Left kidney (tissue), 8 donors: ENCODE measurements around the gene TREM2. TPM values are rescaled to one million over a fixed set of nuclear protein-coding genes. Genes with fewer than 3 reads are reported as not detected.
A peak's percentile ranks its signal among the peaks of the same experiment; 100 is the strongest.
"Not testable (repeated sequence)": the region's sequence is repeated elsewhere in the genome, so short reads cannot be mapped to it uniquely, and the experiment has no call there.

Source experiments
- DNase-seq: peaks from one replicate; pipeline ENCODE4 v3.0.0-alpha.2; 2013
- long read RNA-seq, 8 donors: transcript quantifications; one replicate each; lab custom pipeline, GENCODE V29; 2026
- polyA plus RNA-seq: library from polyadenylated mRNA; unstranded; fragments of 120-200 nt; gene quantifications from one replicate; pipeline ENCODE4 v1.2.1, GENCODE V29; 2013; ENCODE audit not compliant: insufficient read length

TREM2 gene
- polyA plus RNA-seq = 0.53 TPM
- long read RNA-seq, donor 1 = 0 reads
- long read RNA-seq, donor 2 = 0 reads
- long read RNA-seq, donor 3, partial matches to known transcripts = 0 of 1 reads
- long read RNA-seq, donor 3, other reads (novel, unspliced or antisense) = 0 of 1 reads
- long read RNA-seq, donor 4 = 0 reads
- long read RNA-seq, donor 5 = 0 reads
- long read RNA-seq, donor 6 = 0 reads
- long read RNA-seq, donor 7 = 0 reads
- long read RNA-seq, donor 8 = 0 reads

- no peak for DNase-seq
Observed at GRCh38 chr6:41162687-41163418, at the start of gene TREM2. TSS of gene TREM2 (minus strand) at chr6:41163116. CDS start at chr6:41163082, 34 bp downstream.

GRCh38 chr6:41209547-41210320 lies 46.8 kb upstream of the TREM2 start:
- no peak for DNase-seq

DNA sequence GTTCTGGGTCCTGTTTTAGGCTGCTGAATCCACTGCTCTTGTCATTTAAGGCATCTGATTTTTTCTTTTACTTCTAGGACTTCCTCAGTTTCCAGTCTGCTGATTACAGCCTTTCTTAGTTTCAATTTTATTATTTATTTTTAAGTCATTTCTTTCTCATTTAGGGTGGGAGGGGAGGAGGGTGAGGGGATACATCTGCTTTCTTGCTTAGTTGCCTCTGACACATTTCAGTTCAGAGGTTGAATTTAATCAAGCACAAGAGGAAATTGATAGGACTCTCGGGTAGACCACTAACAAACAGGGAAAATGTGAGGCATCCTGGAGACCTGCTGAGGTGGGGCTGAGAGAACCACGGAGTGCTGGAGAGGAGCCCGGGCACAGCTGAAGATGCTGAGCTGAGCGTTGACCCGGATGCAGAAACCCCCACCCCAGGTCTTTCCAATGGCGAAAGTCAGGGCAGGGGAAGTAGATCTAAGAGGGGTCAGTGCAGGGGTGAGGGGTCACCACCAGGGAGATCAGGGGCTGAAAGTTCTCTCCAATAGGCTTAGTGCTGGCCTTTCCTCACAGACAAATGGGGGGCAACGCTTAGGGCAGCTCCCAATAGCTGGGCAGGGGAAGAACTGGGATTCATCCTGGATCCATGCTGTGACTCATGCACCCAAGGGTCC lies 45.7 kb upstream of the TREM2 start:
- no peak for DNase-seq

- DNase-seq = no peak
Observed at GRCh38 chr6:41204156-41204555, 41.2 kb upstream of the TREM2 start.

GRCh38 chr6:41201764-41202173 lies 38.9 kb upstream of the TREM2 start:
- DNase-seq = no peak

DNA sequence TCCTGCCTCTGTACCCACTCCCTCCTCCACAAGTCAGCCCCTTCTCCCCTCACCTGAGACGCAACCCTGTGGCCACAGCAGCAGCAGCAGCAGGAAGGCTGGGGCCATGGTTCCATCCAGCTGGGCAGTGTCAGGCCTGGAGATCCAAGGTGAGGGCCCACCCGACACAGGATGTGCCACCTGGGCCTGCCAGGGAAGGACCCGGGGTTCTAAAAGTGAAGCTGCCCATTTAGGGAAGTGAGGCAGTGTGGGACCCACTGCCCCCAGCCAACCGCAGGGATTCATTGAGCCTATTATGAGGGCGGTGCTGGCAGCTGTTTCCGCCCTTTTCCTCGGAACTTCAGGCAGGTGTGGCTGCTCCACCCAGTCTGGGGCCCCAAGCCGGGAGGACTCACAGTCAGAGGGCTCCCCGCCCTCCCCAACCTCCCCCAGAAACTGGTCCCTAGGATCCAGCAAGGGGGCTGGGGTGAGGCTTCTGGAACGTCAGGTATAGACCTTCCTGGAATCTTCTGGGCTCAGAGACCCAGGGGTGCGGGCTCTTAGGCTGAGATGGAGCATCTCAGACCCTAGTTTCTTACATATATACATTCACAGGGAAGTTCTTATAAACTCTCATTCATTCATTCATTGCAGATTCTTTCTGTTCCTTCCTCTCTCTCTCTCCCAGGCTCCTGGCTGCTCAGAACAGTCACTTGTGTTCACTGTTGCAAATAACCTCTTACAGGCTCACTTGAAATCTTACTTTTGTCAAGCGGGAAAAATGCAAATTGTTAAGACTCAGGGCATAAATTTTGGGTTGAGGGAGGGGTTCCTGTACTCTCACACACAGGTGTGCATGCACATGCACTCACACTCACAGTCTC lies 38.2 kb upstream of the TREM2 start, which contains the start of gene TREML2:
Gene TREML2, minus strand, starts transcription at position 249 of the 863 bp plus-strand sequence. Its CDS starts 141 bp downstream, at position 108.
- DNase-seq = no peak

GRCh38 chr6:41200296-41200900 lies 37.5 kb upstream of the TREM2 start:
- no peak for DNase-seq

DNA sequence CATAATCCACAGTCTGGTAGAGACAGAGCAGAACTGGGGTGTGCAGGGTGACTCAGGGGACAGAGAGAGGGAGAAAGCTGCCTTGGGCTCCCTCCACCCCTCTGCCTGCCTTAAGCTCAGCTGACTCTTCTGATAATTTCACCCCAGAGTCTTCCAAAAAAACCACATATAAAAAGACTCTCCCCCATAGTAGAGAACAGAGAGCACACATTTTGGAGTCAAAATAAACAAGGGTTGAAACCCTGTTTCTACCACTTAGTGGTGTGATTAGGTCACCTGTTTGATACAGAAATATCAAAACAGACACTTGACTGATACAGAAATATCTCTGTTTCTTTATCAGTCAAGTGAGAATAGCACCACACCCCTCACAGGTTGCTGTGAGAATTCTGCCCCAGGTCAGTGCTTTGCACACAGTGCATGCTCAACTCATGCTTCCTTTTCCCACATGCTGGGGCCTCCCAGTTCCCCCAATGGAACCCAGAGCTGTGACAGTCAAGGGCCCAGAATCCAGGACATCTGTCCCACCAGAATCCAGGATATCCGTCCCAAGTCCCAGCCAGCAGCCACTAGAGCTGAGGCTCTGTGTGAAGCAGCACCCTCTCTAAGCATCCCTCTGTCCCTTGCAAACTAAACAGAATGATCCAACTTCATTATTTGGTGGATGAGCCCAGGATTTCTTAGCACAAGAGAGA lies 36.8 kb upstream of the TREM2 start:
- DNase-seq = no peak

- no peak for DNase-seq
Observed at GRCh38 chr6:41197234-41197633, 34.3 kb upstream of the TREM2 start.

- no peak for DNase-seq
Observed at GRCh38 chr6:41194386-41194785, 31.5 kb upstream of the TREM2 start.

DNA sequence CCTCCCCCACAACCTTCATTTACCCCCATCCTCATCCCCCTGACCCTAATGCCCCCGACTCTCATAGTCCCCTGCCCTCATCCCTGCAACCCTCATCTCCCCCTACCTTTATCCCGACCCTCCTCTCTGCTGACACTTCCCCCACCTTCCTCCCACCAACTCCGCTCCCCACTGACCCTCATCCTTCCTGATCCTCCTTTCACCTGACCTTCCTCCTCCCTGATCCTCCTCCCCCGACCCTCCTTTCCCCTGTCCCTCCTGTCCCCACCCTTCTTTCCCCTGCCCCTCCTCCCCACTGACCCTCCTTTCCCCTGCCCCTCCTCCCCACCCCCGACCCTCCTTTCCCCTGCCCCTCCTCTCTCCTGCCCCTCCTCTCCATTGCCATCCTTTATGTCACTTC lies 31.0 kb upstream of the TREM2 start:
- DNase-seq = no peak

DNA sequence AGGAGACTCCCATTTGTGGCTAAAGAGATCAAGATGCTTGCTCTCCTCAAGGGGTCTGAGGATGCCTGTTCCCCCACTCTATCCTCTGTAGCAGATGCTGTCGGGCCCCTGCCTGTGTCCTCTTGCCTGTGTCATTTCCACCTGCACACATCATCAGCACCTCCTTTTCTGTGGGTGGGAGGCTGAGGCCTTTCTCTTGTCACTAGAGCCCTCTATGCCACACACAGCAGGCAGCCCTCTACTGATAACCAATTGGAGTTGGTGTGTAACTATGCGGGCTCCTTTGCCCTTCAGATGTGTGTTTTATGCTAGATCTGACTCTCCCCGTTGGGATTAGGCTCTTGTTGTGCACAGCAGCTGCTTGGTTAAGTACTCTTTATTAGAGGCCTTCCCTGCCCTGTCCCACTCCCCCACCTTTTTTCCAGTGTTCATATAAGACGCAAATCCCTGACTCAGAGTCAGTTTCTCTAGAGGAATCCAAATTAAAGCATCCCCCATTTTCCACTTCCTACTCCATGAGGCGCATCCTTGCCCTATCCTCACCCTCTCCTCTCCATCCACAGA lies 30.3 kb upstream of the TREM2 start:
- DNase-seq = no peak

DNA sequence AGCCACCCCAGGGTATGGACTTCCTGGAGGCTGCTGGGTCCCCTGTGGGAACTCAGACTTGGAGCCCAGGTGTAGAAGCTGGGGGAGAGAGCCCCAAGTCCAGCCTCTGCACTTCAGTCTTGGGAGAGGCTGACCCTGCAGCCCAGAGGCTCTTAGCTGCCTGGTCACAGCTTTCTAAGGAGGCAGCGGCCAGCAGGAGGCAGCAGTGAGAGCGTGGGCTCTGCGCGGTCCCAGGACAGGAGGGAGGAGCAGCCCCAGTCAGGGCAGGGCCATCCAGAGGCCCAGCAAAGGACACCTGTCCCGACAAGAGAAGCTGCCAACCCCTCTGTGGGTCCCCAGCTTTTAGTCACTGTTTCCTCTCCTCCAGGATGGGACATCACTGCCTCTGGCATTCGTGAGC lies 28.7 kb upstream of the TREM2 start:
- peak; percentile 5 for DNase-seq

- no peak for DNase-seq
Observed at GRCh38 chr6:41190791-41191190, 27.9 kb upstream of the TREM2 start.

- DNase-seq = no peak
Observed at GRCh38 chr6:41189967-41190366, 27.1 kb upstream of the TREM2 start.

- DNase-seq = not testable (repeated sequence)
Observed at GRCh38 chr6:41189046-41189445, 26.1 kb upstream of the TREM2 start.

- DNase-seq = no peak
Observed at GRCh38 chr6:41187924-41188886, 25.3 kb upstream of the TREM2 start.

DNA sequence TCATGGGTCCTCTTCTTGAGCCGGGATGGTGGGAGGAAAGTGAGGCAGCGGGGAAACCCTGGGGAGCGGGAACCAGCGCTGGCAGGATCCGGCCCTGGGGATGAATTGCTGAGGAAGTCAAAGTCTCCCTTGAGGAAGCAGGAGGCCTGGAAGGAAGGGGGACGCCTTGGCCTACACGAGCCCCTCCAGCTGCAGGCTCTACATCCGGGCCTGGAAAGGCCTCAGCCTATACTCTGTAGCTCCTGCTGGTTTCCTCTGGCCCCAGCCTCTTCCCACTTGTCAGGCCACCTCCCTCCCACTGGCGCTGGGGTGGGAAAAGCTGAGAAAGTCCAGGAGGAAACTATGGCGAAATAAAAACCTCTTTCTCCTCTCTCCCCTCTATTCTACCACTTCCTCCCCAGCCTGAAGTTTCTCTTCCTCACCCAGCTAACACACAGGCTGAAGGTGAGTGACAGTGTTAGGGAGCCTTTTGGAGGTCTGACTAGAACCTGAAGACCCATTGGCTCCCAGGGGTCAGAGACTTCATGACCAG lies 23.2 kb upstream of the TREM2 start:
- DNase-seq = no peak
